Common myeloid progenitor, CD34-positive (primary cell): ENCODE measurements around the gene TGFB1I1.

Experiments used
- CTCF ChIA-PET: fragments of 350-600 bp; sonication (Branson Sonifier 250); formaldehyde crosslinking; loops from one replicate; lab custom pipeline; 2021; ENCODE audit warnings: antibody characterized with exemption; lab: Charles Lee
- POLR2A ChIA-PET: fragments of 350-600 bp; sonication (Branson Sonifier 250); formaldehyde crosslinking; loops from one replicate; lab custom pipeline; 2021; ENCODE audit warnings: antibody characterized with exemption; lab: Charles Lee
- DNase-seq, 3 donors: peaks; one replicate each; pipeline versions ENCODE4 v3.0.0 to v3.0.0-alpha.2; 2013
- H3K27ac ChIP-seq, 2 experiments: 1 replicate in 1 of 2; 2 replicates in 1 of 2; pipeline ENCODE4 v1.7.0; 2013; ENCODE audit warnings: inconsistent platforms in 2 of 2, low read length in 2 of 2, mild to moderate bottlenecking in 2 of 2, low read depth in 1 of 2, moderate library complexity in 1 of 2; ENCODE audit not compliant: severe bottlenecking in 2 of 2, insufficient read depth in 1 of 2, poor library complexity in 1 of 2
- H3K27me3 ChIP-seq, 5 experiments: replicated peaks in 2 of 5; 1 replicate in 3 of 5; 2 replicates in 2 of 5; pipeline versions ENCODE4 v1.6.1 to v1.7.0; 2013; ENCODE audit warnings: low read length in 4 of 5, mild to moderate bottlenecking in 2 of 5, moderate library complexity in 2 of 5, inconsistent platforms in 1 of 5; ENCODE audit not compliant: insufficient read depth in 5 of 5, control insufficient read depth in 4 of 5
- H3K36me3 ChIP-seq, 4 experiments: 1 replicate in 2 of 4; 2 replicates in 2 of 4; pipeline versions ENCODE4 v1.6.1 to v1.7.0; 2013; ENCODE audit warnings: low read length in 3 of 4, control low read depth in 1 of 4, mild to moderate bottlenecking in 1 of 4; ENCODE audit not compliant: control insufficient read depth in 4 of 4, insufficient read depth in 4 of 4
- H3K4me1 ChIP-seq, 4 experiments: 1 replicate in 3 of 4; 2 replicates in 1 of 4; pipeline versions ENCODE4 v1.6.1 to v1.7.1; 2013; ENCODE audit warnings: low read length in 3 of 4, mild to moderate bottlenecking in 3 of 4, control low read depth in 1 of 4, inconsistent platforms in 1 of 4, moderate library complexity in 1 of 4; ENCODE audit not compliant: control insufficient read depth in 4 of 4, insufficient read depth in 4 of 4; ENCODE audit errors: control extremely low read depth in 1 of 4
- H3K4me3 ChIP-seq, 7 experiments: 1 replicate in 4 of 7; 2 replicates in 3 of 7; pipeline versions ENCODE4 v1.5.1 to v1.7.0; 2013; ENCODE audit warnings: mild to moderate bottlenecking in 7 of 7, low read length in 6 of 7, moderate library complexity in 6 of 7, inconsistent platforms in 2 of 7, low read depth in 2 of 7, control low read depth in 1 of 7; ENCODE audit not compliant: insufficient read depth in 4 of 7, control insufficient read depth in 1 of 7; ENCODE audit errors: extremely low read depth in 1 of 7
- H3K9me3 ChIP-seq, 5 experiments: 1 replicate in 4 of 5; 2 replicates in 1 of 5; pipeline versions ENCODE4 v1.6.1 to v1.7.1; 2013; ENCODE audit warnings: low read length in 4 of 5, mild to moderate bottlenecking in 2 of 5, inconsistent platforms in 1 of 5, low read depth in 1 of 5, moderate library complexity in 1 of 5; ENCODE audit not compliant: control insufficient read depth in 4 of 5, insufficient read depth in 2 of 5; ENCODE audit errors: control extremely low read depth in 1 of 5
- WGBS: methylation state at CpG from one replicate; pipeline ENCODE4 v1.1.5; 2013; ENCODE audit not compliant: insufficient coverage; 5-methylcytosine and 5-hydroxymethylcytosine counted together

TGFB1I1 gene

GRCh38 chr16:31474773-31475738, 3.1 kb downstream of the TGFB1I1 start:
- WGBS = 97% methylated on average over 4 of the region's 12 CpGs
- POLR2A ChIA-PET = no interaction called here

GRCh38 chr16:31475946-31476302, 4.0 kb downstream of the TGFB1I1 start:
- ChIA-PET POLR2A (interaction anchor here (2.0 kb wide), 1 partner anchor 17 kb away, joined by 4 read pairs; the partner anchor contains the start of gene ARMC5), CTCF (interaction anchor here (1.3 to 2.7 kb wide), 3 partner anchors 12 to 20 kb away, joined by 3 to 28 read pairs (median 4); partner anchors contain the start of gene ARMC5)
- H3K4me1 ChIP-seq = peaks cover 3 to 51% (median 41%) of the 10 kb centered on the region in 4 experiments
- no peak overlapping the region for H3K27ac ChIP-seq
- H3K4me3 ChIP-seq = peak overlapping the region in 2 of 7 experiments; percentile 65 to 79
- no peak for DNase-seq
- 91% methylated on average over 26 of the region's 26 CpGs for WGBS
- H3K36me3 ChIP-seq = peaks cover 0 to 12% (median 0%) of the 10 kb centered on the region in 4 experiments
- no peaks in the 10 kb centered on the region for H3K27me3 ChIP-seq
- no peaks in the 10 kb centered on the region for H3K9me3 ChIP-seq

More at GRCh38 chr16:31474773-31475738, 3.1 kb downstream of the TGFB1I1 start:
- CTCF ChIA-PET = interaction anchor here (0.7 to 2.7 kb wide), 5 partner anchors 14 to 396 kb away, joined by 3 to 28 read pairs (median 3); partner anchors contain the start of gene ARMC5
- Histone ChIP-seq H3K27me3 (no peaks in the 10 kb centered on the region), H3K27ac (no peak overlapping the region), H3K9me3 (no peaks in the 10 kb centered on the region), H3K36me3 (peaks cover 0 to 12% (median 0%) of the 10 kb centered on the region in 4 experiments), H3K4me1 (peaks cover 3 to 47% (median 35%) of the 10 kb centered on the region in 4 experiments), H3K4me3 (no peak overlapping the region)
- DNase-seq = no peak

- Histone ChIP-seq H3K4me1 (peaks cover under 1 to 47% (median 39%) of the 10 kb centered on the region in 4 experiments), H3K36me3 (peaks cover 0 to 12% (median 0%) of the 10 kb centered on the region in 4 experiments), H3K9me3 (no peaks in the 10 kb centered on the region), H3K27me3 (no peaks in the 10 kb centered on the region), H3K4me3 (peak overlapping the region; percentile 40 to 81 (median 67)), H3K27ac (peak overlapping the region in 1 of 2 experiments; percentile 49)
- ChIA-PET POLR2A (interaction anchor here (0.7 to 2.0 kb wide), 2 partner anchors 17 to 18 kb away, joined by 4 read pairs; partner anchors contain the start of gene ARMC5), CTCF (interaction anchor here (0.9 to 2.7 kb wide), 4 partner anchors 13 to 220 kb away, joined by 3 to 28 read pairs (median 4); partner anchors contain the start of gene ARMC5)
- peak; percentile 78 to 87 (median 84) for DNase-seq
- 12% methylated on average over 58 of the region's 68 CpGs for WGBS
Measured at GRCh38 chr16:31476303-31477219, 4.6 kb downstream of the TGFB1I1 start.

- ChIA-PET POLR2A (interaction anchor here (0.7 to 2.0 kb wide), 2 partner anchors 18 to 19 kb away, joined by 4 read pairs; partner anchors contain the start of gene ARMC5), CTCF (interaction anchor here (0.8 to 1.4 kb wide), 5 partner anchors 14 to 277 kb away, joined by 3 to 7 read pairs (median 3); no protein-coding TSS in a partner anchor)
- peak; percentile 58 to 71 (median 66) for DNase-seq
- Histone ChIP-seq H3K4me3 (peak overlapping the region; percentile 39 to 81 (median 57)), H3K4me1 (peaks cover 0 to 40% (median 31%) of the 10 kb centered on the region in 4 experiments), H3K9me3 (no peaks in the 10 kb centered on the region), H3K36me3 (peaks cover 0 to 12% (median 0%) of the 10 kb centered on the region in 4 experiments), H3K27ac (peak overlapping the region in 1 of 2 experiments; percentile 25), H3K27me3 (no peaks in the 10 kb centered on the region)
- WGBS = 20% methylated on average over 60 of the region's 67 CpGs
Measured at GRCh38 chr16:31477220-31478216, 5.6 kb downstream of the TGFB1I1 start.

GRCh38 chr16:31478956-31479355, 7.0 kb downstream of the TGFB1I1 start:
- no peak for DNase-seq
- H3K27me3 ChIP-seq = no peaks in the 10 kb centered on the region
- H3K4me1 ChIP-seq = peaks cover 0 to 34% (median 30%) of the 10 kb centered on the region in 4 experiments
- H3K36me3 ChIP-seq = peaks cover 0 to 10% (median 0%) of the 10 kb centered on the region in 4 experiments
- ChIA-PET POLR2A (interaction anchor here (0.6 kb wide), 2 partner anchors 228 to 969 kb away, joined by 3 to 4 read pairs; no protein-coding TSS in a partner anchor), CTCF (interaction anchor here (1.0 to 1.3 kb wide), 2 partner anchors 18 to 278 kb away, joined by 3 to 7 read pairs; no protein-coding TSS in a partner anchor)
- H3K4me3 ChIP-seq = no peak overlapping the region
- no peak overlapping the region for H3K27ac ChIP-seq
- H3K9me3 ChIP-seq = no peaks in the 10 kb centered on the region
- 100% methylated on average over 2 of the region's 3 CpGs for WGBS
